Measurements from ENCODE around the gene WFDC12.

Gene WFDC12

GRCh38 chr20:45115386-45115774 is 8.9 kb downstream of the WFDC12 start:
- no peak for DNase-seq (ENCODE audit: low read depth)

GRCh38 chr20:45114465-45115385 is 9.5 kb downstream of the WFDC12 start, which contains the start of gene WFDC5:
Gene WFDC5, minus strand, starts transcription at chr20:45115174. Its CDS starts 91 bp downstream, at chr20:45115083.
- no peak for DNase-seq (ENCODE audit: low read depth)

- no peak for DNase-seq (ENCODE audit: low read depth)
Measured at GRCh38 chr20:45113865-45114264, 10.4 kb downstream of the WFDC12 start.

- DNase-seq (ENCODE audit: low read depth), result no peak
Measured at GRCh38 chr20:45112754-45113153, 11.5 kb downstream of the WFDC12 start.

- DNase-seq (ENCODE audit: low read depth), result peak; percentile 26
Measured at GRCh38 chr20:45111799-45112471, 12.3 kb downstream of the WFDC12 start.

GRCh38 chr20:45111285-45111684 is 13.0 kb downstream of the WFDC12 start:
- DNase-seq (ENCODE audit: low read depth), result no peak

- DNase-seq (ENCODE audit: low read depth), result no peak
Measured at GRCh38 chr20:45110301-45110700, 14.0 kb downstream of the WFDC12 start.

DNA sequence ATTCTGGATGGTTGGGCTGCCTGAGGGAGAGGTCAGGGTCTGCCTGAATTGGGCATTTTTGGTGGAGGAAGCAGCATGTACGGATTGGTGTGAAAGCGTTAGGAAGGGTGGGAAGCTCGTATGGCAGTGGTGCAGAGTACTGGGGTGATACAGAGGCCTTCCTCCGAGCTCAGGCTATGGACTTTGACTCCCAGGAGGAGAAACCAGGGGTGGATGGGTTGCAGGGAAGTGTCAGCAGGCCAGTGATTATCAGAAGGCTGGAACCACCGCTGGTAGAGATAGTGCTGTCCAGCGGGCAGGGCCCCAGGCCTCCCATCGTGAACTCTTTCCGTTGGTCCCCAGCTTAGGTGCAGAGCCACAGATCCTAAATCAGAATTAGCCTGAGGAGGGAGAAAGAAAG is 14.6 kb downstream of the WFDC12 start:
- no peak for DNase-seq (ENCODE audit: low read depth)

DNA sequence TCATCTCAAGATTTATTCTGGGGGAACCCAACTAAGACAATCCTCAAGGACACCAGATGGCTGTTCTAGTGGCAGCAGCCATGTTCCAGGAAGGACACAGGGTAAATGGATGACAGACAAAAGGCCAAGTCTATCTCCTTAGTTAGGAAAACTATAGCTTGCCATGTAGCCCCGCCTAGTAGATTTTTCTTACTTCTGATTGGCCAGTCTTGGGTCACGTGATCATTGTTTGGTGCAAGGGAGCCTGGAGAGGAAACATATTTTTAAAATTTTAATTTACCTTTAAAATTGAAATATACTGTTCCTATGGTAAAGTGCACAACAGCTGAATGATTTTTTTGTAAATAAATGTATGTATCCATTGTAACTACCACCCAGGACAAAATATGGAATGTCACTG is 18.9 kb downstream of the WFDC12 start:
- DNase-seq (ENCODE audit: low read depth), result no peak

DNA sequence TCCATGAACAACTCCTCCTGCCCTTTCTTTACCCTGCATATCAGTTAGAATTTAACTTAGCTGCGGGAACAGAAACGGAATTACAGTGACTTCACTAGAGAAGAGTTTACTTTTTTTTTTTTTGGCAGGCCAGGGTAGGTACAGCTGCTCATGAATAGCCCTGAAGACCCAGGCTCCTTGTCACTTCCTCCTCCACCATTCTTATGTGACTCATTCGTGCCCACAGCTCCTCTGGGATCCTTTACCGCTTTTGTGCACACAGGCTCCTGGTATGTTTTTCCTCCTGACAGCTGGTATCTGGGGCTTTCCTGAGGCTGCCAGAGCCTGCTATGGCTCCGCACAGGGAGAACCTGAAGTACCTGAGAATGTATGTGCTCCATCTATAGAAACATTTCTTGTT is 19.5 kb downstream of the WFDC12 start:
- DNase-seq (ENCODE audit: low read depth), result peak; percentile 77

DNA sequence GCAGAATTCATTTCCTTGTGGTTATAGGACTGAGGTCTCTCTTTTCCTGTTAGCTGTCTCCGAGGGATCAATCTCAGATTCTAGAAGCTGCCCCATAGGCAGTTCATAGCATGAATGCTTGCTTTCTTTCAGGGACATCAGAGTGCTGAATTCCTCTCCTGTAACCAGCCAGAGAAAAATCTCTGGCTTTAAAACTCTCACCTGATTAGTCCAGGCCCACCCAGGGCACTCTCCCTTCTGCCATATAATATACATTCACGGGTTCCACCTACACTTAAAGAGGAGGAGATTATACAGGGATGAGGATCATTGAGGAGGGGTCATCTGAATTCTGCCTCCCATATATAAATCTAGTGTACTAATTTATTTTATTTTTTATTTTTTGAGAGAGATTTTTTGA is 21.2 kb downstream of the WFDC12 start:
- no peak for DNase-seq (ENCODE audit: low read depth)

GRCh38 chr20:45101333-45101850 is 22.9 kb downstream of the WFDC12 start:
- no peak for DNase-seq (ENCODE audit: low read depth)

- peak; percentile 38 for DNase-seq (ENCODE audit: low read depth)
Measured at GRCh38 chr20:45100563-45101245, 23.6 kb downstream of the WFDC12 start, which contains the start of gene KCNS1. Gene KCNS1, minus strand, starts transcription at chr20:45101127. Its CDS starts 1,891 bp downstream, at chr20:45099236.

DNA sequence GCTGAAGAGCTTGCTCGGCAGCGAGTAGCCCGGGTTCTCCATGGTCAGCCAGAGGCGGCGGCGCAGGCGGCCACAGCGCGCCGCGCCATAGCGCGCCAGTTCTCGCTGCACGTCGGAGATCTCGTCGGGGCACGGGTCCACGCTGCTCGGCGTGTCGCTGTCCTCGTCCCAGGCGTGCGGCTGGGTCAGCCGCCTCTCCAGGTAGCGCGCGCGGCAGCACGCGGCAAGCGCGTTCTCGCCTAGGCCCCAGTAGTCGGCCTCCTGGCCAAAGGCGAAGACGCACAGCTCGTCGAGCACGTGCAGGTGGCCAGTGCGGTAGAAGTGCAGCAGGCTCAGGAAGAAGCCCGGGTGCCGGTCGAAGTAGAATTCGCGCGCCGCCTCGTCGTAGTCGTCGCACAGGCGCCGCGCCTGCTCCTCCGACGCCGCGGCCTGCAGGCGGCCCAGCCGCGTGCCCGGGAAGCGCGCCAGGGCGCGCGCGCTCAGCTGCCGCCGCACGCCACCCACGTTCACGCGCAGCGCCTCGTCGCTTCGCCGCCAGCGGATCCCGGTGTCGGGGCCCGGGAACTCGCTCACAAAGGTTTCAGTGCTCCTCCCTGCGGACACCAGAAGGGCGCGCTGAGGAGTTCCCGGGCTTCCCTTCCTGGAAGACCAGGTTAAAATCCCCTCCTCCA is 26.0 kb downstream of the WFDC12 start:
- no peak for DNase-seq (ENCODE audit: low read depth)

DNA sequence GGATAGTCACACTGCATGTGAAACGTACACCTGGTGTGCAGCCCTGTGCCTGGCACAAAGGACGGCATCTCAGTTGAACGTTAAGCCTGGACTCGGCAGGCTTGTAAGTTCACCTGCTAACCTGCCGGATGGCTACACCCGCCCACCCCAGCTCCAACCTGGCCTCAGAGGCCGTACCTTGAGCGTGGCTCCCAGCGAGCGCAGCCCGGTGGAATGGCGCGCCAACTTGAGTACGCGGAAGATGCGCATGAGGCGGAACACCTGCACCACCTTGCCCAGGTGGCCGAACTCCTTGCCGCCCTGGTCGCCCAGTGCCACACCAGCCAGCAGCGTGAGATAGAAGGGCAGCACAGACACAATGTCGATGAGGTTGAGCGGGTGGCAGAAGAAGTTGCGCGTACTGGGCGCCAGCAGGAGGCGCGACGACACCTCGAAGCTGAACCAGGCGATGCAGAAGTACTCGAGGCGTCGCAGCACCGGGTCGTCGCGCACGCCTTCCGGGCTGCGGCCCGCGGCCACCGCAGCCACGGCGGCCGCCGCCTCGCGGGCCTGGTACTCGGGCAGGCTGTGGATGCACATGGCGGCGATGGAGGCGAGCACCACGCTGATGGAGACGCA is 26.7 kb downstream of the WFDC12 start:
- no peak for DNase-seq (ENCODE audit: low read depth)

DNA sequence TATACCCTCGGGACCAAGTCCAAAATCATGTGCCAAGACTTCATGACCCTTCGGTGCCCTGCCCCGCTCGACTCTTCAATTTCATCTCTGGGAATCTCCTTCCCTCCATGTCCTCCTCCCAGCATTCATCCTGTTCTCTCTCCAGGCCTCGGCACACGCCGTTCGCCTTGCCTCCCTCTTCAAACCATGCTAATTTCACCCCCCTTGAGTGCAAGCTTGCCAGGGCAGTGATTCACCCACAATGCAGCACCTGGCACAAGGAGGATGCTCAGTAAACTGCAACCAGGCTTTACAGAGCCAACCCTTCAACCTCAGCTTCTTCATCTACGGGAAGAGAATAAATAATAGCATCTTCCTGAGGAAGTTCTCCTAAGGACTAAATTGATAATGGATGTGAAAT is 27.5 kb downstream of the WFDC12 start:
- DNase-seq (ENCODE audit: low read depth), result no peak

GRCh38 chr20:45095805-45096238 is 28.4 kb downstream of the WFDC12 start:
- peak; percentile 72 for DNase-seq (ENCODE audit: low read depth)

DNA sequence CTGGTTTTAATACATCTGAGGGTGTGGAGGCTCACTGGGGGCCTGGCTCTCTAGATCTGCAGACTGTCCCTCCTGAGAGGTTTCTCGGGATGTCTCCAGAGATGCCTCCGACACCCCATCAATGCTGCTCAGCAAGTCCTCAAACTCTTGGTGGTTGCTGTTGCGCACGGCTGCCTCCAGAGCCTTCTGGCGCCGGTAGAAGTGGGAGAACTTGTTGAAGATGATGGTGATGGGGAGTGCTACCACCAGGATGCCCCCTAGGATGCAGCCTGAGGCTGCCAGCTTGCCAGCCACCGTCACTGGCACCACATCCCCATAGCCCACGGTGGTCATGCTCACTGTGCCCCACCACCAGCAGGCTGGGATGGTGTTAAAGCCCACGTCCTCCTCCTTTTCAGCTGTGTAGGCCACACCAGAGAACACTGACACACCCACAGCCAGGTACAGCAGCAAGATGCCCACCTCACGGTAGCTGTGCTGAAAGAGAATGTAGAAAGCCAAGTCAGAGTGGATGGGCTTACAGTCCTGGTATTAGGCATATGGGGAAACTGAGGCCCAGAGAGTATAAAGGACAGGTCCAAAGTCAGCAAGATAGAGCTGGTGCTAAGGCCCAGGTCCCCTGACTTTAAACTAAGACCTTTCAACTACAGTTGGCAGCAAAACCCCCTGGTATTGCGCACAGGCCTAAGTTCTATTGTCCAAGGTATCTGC is 29.2 kb downstream of the WFDC12 start:
- DNase-seq (ENCODE audit: low read depth), result no peak

GRCh38 chr20:45094201-45094600 is 30.1 kb downstream of the WFDC12 start:
- peak; percentile 20 for DNase-seq (ENCODE audit: low read depth)

DNA sequence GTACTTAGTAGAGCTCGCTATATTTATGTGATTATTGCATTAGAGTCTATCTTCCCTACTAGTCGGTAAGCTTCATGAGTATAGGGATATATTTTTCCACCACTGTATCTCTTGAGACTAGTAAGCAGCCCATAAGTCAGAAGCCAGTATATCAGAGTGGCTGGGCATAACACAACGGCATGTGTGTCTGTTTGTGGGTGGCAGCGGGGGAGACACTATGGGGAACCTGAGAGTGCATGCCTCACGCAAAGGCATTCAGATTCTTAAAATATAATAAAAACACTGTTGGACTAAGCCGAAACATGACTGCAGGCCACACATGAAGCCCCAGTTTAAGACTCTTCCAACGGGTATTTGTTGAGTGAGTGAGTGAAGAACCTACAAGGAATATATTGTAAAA is 31.4 kb downstream of the WFDC12 start:
- no peak for DNase-seq (ENCODE audit: low read depth)

DNA sequence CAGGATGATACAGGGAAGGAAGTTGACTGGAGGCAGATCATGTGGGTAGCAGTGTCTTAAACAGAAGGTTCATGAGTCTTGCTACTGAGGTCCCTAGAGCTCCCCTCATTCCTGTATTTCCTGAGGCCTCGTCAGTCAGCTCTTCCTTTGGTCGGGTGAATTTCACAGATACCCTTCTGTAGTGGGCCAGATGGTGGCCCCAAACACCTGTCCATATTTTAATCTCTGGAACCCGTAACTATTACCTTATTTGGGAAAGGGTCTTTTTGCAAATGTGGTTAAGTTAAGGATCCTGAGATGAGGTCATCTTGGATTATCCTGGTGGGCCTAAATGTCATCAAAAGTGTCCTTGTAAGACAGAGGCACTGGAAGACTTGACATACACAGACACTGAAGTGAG is 32.9 kb downstream of the WFDC12 start:
- DNase-seq (ENCODE audit: low read depth), result no peak
